ENCODE results near the gene POLH.
A peak's percentile ranks its signal among the peaks of the same experiment; 100 is the strongest.
"Not testable (repeated sequence)": the region's sequence is repeated elsewhere in the genome, so short reads cannot be mapped to it uniquely, and the experiment has no call there.

POLH gene

DNA sequence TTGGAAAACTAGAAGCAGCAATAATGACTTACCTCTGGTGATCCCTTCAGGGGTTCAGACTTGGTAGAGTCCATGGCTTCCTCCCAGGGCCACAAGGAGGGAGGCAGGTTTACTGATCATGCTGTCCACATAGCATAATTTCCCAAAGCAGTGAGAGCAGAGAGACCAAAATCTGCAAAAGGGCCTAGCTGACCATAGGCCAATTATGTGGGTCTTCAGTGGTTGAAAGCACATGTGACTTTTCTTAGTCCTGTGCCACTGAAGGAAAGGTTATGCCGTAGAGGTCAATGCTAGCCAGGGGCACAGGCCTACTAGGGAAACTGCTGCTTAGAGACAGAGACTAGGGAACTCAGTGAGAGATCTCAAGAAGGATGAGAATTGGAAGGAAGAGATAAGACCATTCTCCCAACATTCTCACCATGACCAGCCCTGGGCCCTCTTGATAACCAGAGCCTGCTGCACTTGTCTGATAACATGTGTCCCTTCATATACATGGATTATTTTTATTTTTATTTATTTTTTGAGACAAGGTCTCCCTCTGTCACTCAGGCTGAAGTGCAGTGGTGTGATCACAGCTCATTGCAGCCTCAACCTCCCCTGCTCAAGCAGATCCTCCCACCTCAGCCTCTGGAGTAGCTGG lies 55.1 kb downstream of the POLH start:
- no peak for TF ChIP-seq CTCF (IDR thresholded peaks at IDR 0.05; ENCODE audit: insufficient read depth, low read depth, low read length, missing control alignments)
- DNase-seq (ENCODE audit: low read depth) = no peak
- no peak overlapping the region for H3K4me3 ChIP-seq (ENCODE audit: low read depth, low read length)

- DNase-seq (ENCODE audit: low read depth); H3K4me3 ChIP-seq (ENCODE audit: low read depth, low read length): not testable (repeated sequence)
Measured at GRCh38 chr6:43633002-43633401, 57.0 kb downstream of the POLH start.

DNA sequence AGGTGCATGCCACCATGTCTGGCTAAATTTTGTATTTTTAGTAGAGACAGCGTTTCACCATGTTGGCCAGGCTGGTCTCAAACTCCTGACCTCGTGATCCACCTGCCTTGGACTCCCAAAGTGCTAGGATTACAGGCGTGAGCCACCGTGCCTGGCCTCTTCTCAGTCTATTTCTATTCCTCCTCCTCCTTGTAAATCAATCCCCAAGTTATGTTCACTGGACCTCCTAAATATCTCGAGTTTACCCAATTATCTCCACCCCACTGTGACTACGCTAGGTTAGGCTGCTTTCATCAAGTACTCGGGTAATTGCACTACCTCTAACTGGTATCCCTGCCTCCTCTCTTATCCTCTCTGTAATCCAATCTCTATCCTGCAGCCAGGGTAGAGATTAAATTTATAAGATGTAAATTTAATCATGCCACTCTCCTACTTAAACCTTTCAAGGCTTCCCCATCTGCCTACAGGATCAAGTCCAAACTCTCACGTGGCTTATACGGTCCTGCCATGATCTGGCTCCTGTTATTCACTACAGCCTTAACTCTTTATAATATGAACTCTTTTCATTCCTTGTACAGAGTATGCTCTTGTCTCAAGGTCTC lies 58.8 kb downstream of the POLH start:
- H3K4me3 ChIP-seq (ENCODE audit: low read depth, low read length) = no peak overlapping the region
- no peak for TF ChIP-seq CTCF (IDR thresholded peaks at IDR 0.05; ENCODE audit: insufficient read depth, low read depth, low read length, missing control alignments)
- no peak for DNase-seq (ENCODE audit: low read depth)

GRCh38 chr6:43635387-43636307 lies 59.7 kb downstream of the POLH start, which contains the start of gene MAD2L1BP:
TSS of gene MAD2L1BP (plus strand) at chr6:43635840. CDS start at chr6:43635876, 36 bp downstream.
- peak within 1 kb of the TSS; percentile 94 for H3K4me3 ChIP-seq (ENCODE audit: low read depth, low read length)
- DNase-seq (ENCODE audit: low read depth) = peak; percentile 87
- TF ChIP-seq CTCF (IDR thresholded peaks at IDR 0.05; ENCODE audit: insufficient read depth, low read depth, low read length, missing control alignments) = no peak

DNA sequence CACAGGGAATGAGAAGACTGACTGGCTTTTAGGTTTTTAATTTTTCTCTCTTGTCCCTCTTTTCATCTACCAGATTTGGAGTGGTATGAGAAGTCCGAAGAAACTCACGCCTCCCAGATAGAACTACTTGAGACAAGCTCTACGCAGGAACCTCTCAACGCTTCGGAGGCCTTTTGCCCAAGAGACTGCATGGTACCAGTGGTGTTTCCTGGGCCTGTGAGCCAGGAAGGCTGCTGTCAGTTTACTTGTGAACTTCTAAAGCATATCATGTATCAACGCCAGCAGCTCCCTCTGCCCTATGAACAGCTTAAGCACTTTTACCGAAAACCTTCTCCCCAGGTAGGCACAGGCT lies 60.3 kb downstream of the POLH start:
- peak; percentile 30 for DNase-seq (ENCODE audit: low read depth)
- no peak for TF ChIP-seq CTCF (IDR thresholded peaks at IDR 0.05; ENCODE audit: insufficient read depth, low read depth, low read length, missing control alignments)
- peak overlapping the region; percentile 94 for H3K4me3 ChIP-seq (ENCODE audit: low read depth, low read length)

DNA sequence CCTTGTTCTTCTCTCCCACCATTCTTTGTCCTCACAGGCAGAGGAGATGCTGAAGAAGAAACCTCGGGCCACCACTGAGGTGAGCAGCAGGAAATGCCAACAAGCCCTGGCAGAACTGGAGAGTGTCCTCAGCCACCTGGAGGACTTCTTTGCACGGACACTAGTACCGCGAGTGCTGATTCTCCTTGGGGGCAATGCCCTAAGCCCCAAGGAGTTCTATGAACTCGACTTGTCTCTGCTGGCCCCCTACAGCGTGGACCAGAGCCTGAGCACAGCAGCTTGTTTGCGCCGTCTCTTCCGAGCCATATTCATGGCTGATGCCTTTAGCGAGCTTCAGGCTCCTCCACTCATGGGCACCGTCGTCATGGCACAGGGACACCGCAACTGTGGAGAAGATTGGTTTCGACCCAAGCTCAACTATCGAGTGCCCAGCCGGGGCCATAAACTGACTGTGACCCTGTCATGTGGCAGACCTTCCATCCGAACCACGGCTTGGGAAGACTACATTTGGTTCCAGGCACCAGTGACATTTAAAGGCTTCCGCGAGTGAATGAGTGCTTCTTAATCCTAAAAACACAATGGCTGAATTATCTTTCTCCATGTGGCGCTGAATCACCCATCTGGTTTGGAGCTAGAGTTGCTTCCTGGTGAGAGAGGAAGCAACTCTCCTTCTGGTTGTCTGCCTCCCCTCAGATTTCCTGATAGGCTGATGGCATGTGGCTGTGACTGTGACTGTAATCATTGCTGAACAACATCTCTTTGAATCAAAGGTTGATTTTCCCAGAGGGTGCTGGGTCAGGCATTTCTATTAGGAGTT lies 64.2 kb downstream of the POLH start:
- no peak for DNase-seq (ENCODE audit: low read depth)
- H3K4me3 ChIP-seq (ENCODE audit: low read depth, low read length) = no peak overlapping the region

More for the DNA sequence above, 64.2 kb downstream of the POLH start:
- no peak for TF ChIP-seq CTCF (IDR thresholded peaks at IDR 0.05; ENCODE audit: insufficient read depth, low read depth, low read length, missing control alignments)

Measured in GM12865 (cell line).